SK-N-SH treated with all-trans-retinoic acid at 6 μM for 48 hours (cell line): ENCODE data around the gene SMYD3.

Experiments used
- ATAC-seq: fragments of 200-7000 bp; cut with Tn5 transposase; 3 replicates; pipeline ENCODE4 v1.9.1; 2020; ENCODE audit warnings: mild to moderate bottlenecking, moderate library complexity
- ARNTL ChIP-seq: fragments of 450-650 bp; formaldehyde crosslinking; IDR thresholded peaks from 2 replicates; pipeline ENCODE4 v1.5.0; 2020; ENCODE audit warnings: low read depth, mild to moderate bottlenecking, moderate library complexity, borderline replicate concordance
- BACH2 ChIP-seq: fragments of 250-450 bp; sonication (Bioruptor Pico); IDR thresholded peaks from 2 replicates; pipeline ENCODE4 v1.9.0; 2021; ENCODE audit warnings: mild to moderate bottlenecking, borderline replicate concordance
- CSDC2 ChIP-seq: fragments of 250-450 bp; sonication (Bioruptor Pico); IDR thresholded peaks from 2 replicates; pipeline ENCODE4 v1.5.0; 2020; ENCODE audit warnings: mild to moderate bottlenecking, moderate library complexity
- GLIS3 ChIP-seq: fragments of 250-450 bp; sonication (Bioruptor Pico); IDR thresholded peaks from 2 replicates; pipeline ENCODE4 v1.5.0; 2020; ENCODE audit warnings: mild to moderate bottlenecking, moderate library complexity
- ISL1 ChIP-seq: fragments of 250-450 bp; sonication (Bioruptor Pico); IDR thresholded peaks from 2 replicates; pipeline ENCODE4 v2.1.2; 2022; ENCODE audit warnings: mild to moderate bottlenecking, moderate library complexity
- OSR1 ChIP-seq: fragments of 250-450 bp; sonication (Bioruptor Pico); IDR thresholded peaks from 2 replicates; pipeline ENCODE4 v1.8.0; 2022; ENCODE audit warnings: moderate library complexity, mild to moderate bottlenecking, inconsistent platforms
- PATZ1 ChIP-seq: fragments of 250-450 bp; sonication (Bioruptor Pico); IDR thresholded peaks from 2 replicates; pipeline ENCODE4 v1.8.0; 2020; ENCODE audit warnings: mild to moderate bottlenecking, moderate library complexity, borderline replicate concordance
- RARB ChIP-seq: fragments of 250-450 bp; sonication (Bioruptor Pico); IDR thresholded peaks from 2 replicates; pipeline ENCODE4 v1.8.0; 2021; ENCODE audit warnings: mild to moderate bottlenecking, moderate library complexity
- TCF4 ChIP-seq: fragments of 250-450 bp; sonication (Bioruptor Pico); IDR thresholded peaks from 2 replicates; pipeline ENCODE4 v1.8.0; 2021; ENCODE audit warnings: mild to moderate bottlenecking, moderate library complexity, borderline replicate concordance
- TOX ChIP-seq: fragments of 250-450 bp; sonication (Bioruptor Pico); IDR thresholded peaks from 2 replicates; pipeline ENCODE4 v1.8.0; 2021; ENCODE audit warnings: mild to moderate bottlenecking, moderate library complexity, borderline replicate concordance
- TSHZ2 ChIP-seq: fragments of 250-450 bp; sonication (Bioruptor Pico); IDR thresholded peaks from 2 replicates; pipeline ENCODE4 v1.5.0; 2020; ENCODE audit warnings: mild to moderate bottlenecking, moderate library complexity
- ZC3H10 ChIP-seq: fragments of 250-450 bp; sonication (Bioruptor Pico); IDR thresholded peaks from 2 replicates; pipeline ENCODE4 v1.5.1; 2021; ENCODE audit warnings: mild to moderate bottlenecking, moderate library complexity
- ZFP3 ChIP-seq: fragments of 250-450 bp; sonication (Bioruptor Pico); IDR thresholded peaks from 2 replicates; pipeline ENCODE4 v1.5.0; 2020; ENCODE audit warnings: mild to moderate bottlenecking, moderate library complexity
- ZFP30 ChIP-seq: fragments of 450-650 bp; formaldehyde crosslinking; IDR thresholded peaks from 2 replicates; pipeline ENCODE4 v1.5.0; 2022; ENCODE audit warnings: mild to moderate bottlenecking, moderate library complexity
- ZNF565 ChIP-seq: fragments of 450-650 bp; formaldehyde crosslinking; conservative IDR thresholded peaks from 2 replicates; pipeline ENCODE4 v1.5.0; 2020; ENCODE audit warnings: low read depth, mild to moderate bottlenecking, moderate library complexity
- ZNF70 ChIP-seq: fragments of 450-650 bp; formaldehyde crosslinking; IDR thresholded peaks from 2 replicates; pipeline ENCODE4 v1.5.0; 2020; ENCODE audit warnings: mild to moderate bottlenecking, moderate library complexity
- TF ChIP-seq, protein P1 (sequence below): fragments of 250-450 bp; sonication (Bioruptor Pico); IDR thresholded peaks from 2 replicates; pipeline ENCODE4 v1.5.1; 2021; ENCODE audit warnings: mild to moderate bottlenecking, moderate library complexity
- TF ChIP-seq, protein P2 (sequence below): fragments of 250-450 bp; sonication (Bioruptor Pico); IDR thresholded peaks from 2 replicates; pipeline ENCODE4 v1.8.0; 2021; ENCODE audit warnings: low read depth, mild to moderate bottlenecking, moderate library complexity, borderline replicate concordance

SMYD3 gene

GRCh38 chr1:246107516-246108277, 399.4 kb downstream of the SMYD3 start:
- TF ChIP-seq ISL1: peak; percentile 73
- no peak for TF ChIP-seq OSR1 (CRISPR knock-in tag)
- TF ChIP-seq TSHZ2 (CRISPR knock-in tag): peak; percentile 60; the same call in 1 of the 2 replicates
- peak; percentile 28 for ATAC-seq

DNA sequence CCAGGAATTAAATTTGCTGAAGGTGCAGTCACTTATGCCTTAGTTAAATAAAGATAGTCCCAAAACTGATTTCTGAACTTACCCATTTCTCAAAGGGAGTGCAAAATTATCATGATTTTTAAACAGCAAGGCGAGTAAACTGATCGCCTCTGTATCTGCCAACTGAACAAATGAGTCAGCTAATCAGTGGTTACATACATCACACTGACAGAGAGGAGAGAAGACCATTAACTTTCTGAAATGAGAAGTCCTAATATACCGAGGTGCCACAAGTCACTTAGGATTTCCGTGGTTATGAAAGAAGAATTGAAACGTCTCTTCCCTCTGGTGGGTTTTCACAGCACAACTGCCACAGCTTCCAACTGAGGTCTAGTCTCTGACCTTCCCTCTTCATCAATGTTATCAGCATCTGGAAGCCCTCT, 400.7 kb downstream of the SMYD3 start:
- peak; percentile 7; the same call in 2 of the 3 replicates for ATAC-seq
- TF ChIP-seq BACH2 (CRISPR knock-in tag): no peak
- TF ChIP-seq, protein P1, sequence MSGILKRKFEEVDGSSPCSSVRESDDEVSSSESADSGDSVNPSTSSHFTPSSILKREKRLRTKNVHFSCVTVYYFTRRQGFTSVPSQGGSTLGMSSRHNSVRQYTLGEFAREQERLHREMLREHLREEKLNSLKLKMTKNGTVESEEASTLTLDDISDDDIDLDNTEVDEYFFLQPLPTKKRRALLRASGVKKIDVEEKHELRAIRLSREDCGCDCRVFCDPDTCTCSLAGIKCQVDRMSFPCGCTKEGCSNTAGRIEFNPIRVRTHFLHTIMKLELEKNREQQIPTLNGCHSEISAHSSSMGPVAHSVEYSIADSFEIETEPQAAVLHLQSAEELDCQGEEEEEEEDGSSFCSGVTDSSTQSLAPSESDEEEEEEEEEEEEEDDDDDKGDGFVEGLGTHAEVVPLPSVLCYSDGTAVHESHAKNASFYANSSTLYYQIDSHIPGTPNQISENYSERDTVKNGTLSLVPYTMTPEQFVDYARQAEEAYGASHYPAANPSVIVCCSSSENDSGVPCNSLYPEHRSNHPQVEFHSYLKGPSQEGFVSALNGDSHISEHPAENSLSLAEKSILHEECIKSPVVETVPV: no peak
- no peak for TF ChIP-seq PATZ1
- no peak for TF ChIP-seq TSHZ2 (CRISPR knock-in tag)
- no peak for TF ChIP-seq GLIS3 (CRISPR knock-in tag)
- TF ChIP-seq TCF4 (CRISPR knock-in tag): no peak
- TF ChIP-seq ZFP3 (CRISPR knock-in tag): no peak
- no peak for TF ChIP-seq TOX (CRISPR knock-in tag)
- no peak for TF ChIP-seq OSR1 (CRISPR knock-in tag)
- TF ChIP-seq, protein P2, sequence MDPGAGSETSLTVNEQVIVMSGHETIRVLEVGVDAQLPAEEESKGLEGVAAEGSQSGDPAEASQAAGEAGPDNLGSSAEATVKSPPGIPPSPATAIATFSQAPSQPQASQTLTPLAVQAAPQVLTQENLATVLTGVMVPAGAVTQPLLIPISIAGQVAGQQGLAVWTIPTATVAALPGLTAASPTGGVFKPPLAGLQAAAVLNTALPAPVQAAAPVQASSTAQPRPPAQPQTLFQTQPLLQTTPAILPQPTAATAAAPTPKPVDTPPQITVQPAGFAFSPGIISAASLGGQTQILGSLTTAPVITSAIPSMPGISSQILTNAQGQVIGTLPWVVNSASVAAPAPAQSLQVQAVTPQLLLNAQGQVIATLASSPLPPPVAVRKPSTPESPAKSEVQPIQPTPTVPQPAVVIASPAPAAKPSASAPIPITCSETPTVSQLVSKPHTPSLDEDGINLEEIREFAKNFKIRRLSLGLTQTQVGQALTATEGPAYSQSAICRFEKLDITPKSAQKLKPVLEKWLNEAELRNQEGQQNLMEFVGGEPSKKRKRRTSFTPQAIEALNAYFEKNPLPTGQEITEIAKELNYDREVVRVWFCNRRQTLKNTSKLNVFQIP (CRISPR knock-in tag): no peak
- TF ChIP-seq ZC3H10 (CRISPR knock-in tag): no peak
- TF ChIP-seq ZNF565 (CRISPR knock-in tag): no peak
- TF ChIP-seq ARNTL (CRISPR knock-in tag): no peak
- TF ChIP-seq ZFP30 (CRISPR knock-in tag): no peak

DNA sequence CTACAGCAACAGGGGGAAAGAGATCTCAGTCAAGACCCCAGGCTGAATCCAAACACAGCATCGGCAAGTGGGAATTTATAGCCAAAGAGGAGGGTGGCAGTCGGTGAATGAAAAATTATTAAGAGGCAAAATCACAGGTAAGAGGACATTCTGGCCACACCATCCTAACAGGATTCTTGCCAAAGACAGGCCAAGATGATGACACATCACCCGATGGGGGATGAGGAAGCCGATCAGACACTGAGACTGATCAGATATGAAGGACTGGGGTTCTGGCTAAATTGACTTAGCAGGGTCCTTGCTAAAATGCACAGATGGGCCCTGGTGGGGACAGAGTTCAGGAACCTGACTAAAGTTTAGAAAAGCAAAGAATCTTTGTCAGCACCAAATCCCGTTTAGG, 402.2 kb downstream of the SMYD3 start:
- ATAC-seq: no peak
- TF ChIP-seq, protein P1: no peak
- TF ChIP-seq RARB (CRISPR knock-in tag): no peak
- no peak for TF ChIP-seq ZNF70
- TF ChIP-seq, protein P2 (CRISPR knock-in tag): no peak
- TF ChIP-seq PATZ1: no peak
- no peak for TF ChIP-seq CSDC2 (CRISPR knock-in tag)
